Measurements from ENCODE around the gene TEPSIN.

TEPSIN gene

GRCh38 chr17:81267390-81268067, 28.7 kb upstream of the TEPSIN start:
- DNase-seq (ENCODE audit: low read depth), result no peak

- DNase-seq (ENCODE audit: low read depth), result no peak
These were observed 26.7 kb upstream of the TEPSIN start for GRCh38 chr17:81265576-81265975.

GRCh38 chr17:81264640-81265039, 25.8 kb upstream of the TEPSIN start:
- DNase-seq (ENCODE audit: low read depth), result no peak

GRCh38 chr17:81263371-81264181, 24.7 kb upstream of the TEPSIN start:
- DNase-seq (ENCODE audit: low read depth), result no peak

- DNase-seq (ENCODE audit: low read depth), result no peak
These were observed 22.9 kb upstream of the TEPSIN start for GRCh38 chr17:81261582-81262336.

- DNase-seq (ENCODE audit: low read depth), result no peak
These were observed 22.2 kb upstream of the TEPSIN start for GRCh38 chr17:81261096-81261495.

- no peak for DNase-seq (ENCODE audit: low read depth)
These were observed 21.8 kb upstream of the TEPSIN start for GRCh38 chr17:81260641-81261040.

GRCh38 chr17:81260171-81260570, 21.3 kb upstream of the TEPSIN start:
- no peak for DNase-seq (ENCODE audit: low read depth)

GRCh38 chr17:81259058-81259605, 20.3 kb upstream of the TEPSIN start:
- DNase-seq (ENCODE audit: low read depth), result no peak

- DNase-seq (ENCODE audit: low read depth), result no peak
These were observed 19.4 kb upstream of the TEPSIN start for GRCh38 chr17:81258292-81258691.

GRCh38 chr17:81257533-81257932, 18.7 kb upstream of the TEPSIN start:
- no peak for DNase-seq (ENCODE audit: low read depth)

GRCh38 chr17:81256616-81257015, 17.8 kb upstream of the TEPSIN start:
- peak; percentile 75 for DNase-seq (ENCODE audit: low read depth)

- DNase-seq (ENCODE audit: low read depth), result peak; percentile 88
These were observed 16.3 kb upstream of the TEPSIN start for GRCh38 chr17:81254955-81255717.

- peak; percentile 51 for DNase-seq (ENCODE audit: low read depth)
These were observed 14.7 kb upstream of the TEPSIN start for GRCh38 chr17:81253358-81254131.

- no peak for DNase-seq (ENCODE audit: low read depth)
These were observed 14.1 kb upstream of the TEPSIN start for GRCh38 chr17:81252987-81253329.

GRCh38 chr17:81252326-81252986, 13.6 kb upstream of the TEPSIN start:
- DNase-seq (ENCODE audit: low read depth), result no peak

GRCh38 chr17:81251709-81252301, 12.9 kb upstream of the TEPSIN start:
- no peak for DNase-seq (ENCODE audit: low read depth)

- no peak for DNase-seq (ENCODE audit: low read depth)
These were observed 12.3 kb upstream of the TEPSIN start for GRCh38 chr17:81251094-81251708.

GRCh38 chr17:81250286-81251093, 11.6 kb upstream of the TEPSIN start:
- DNase-seq (ENCODE audit: low read depth), result no peak
